GM21619 (cell line): ENCODE data around the gene DDR2.

Source experiments
- ATAC-seq: cut with Tn5 transposase; IDR thresholded peaks from one replicate; pipeline ENCODE4 v1.9.1; 2021; ENCODE audit not compliant: unreplicated experiment

The DDR2 gene

DNA sequence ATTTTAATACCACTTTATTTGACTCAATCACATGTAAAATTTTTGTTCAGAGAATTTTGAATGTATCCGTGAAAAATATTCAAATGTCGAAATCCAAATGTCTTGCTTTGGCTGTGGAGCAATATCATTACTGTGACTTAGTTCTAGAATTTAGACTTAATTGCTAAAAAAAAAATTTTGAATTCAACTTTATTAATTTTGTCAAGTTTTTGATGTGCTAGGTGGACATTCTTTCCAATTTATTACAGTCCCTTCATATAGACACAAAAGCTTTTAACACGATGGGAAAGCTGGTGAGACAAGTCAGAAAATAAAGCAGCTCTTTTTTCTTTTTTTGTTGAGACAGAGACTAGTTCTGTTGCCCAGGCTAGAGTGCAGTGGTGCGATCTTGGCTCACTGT, 62.6 kb downstream of the DDR2 start:
- no peak for ATAC-seq

DNA sequence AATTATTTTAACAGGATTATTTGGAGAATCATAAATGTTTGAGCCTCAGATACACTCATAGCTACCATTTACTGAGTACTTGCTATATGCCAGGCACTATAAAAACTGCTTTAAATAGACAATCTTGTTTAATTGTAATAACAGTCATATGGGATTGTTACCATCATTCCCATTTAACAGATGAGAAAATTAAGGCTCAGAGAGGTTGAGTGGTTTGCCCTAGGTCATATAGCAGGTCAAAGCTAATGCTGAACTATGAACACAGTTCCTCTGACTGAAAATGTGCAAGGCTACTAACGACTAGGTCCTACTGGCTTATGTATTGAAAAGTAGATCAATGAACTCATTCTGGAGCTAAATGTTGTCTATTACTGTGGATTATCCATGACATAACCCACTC, 63.4 kb downstream of the DDR2 start:
- no peak for ATAC-seq

GRCh38 chr1:162696286-162696862, 64.1 kb downstream of the DDR2 start:
- ATAC-seq = no peak

DNA sequence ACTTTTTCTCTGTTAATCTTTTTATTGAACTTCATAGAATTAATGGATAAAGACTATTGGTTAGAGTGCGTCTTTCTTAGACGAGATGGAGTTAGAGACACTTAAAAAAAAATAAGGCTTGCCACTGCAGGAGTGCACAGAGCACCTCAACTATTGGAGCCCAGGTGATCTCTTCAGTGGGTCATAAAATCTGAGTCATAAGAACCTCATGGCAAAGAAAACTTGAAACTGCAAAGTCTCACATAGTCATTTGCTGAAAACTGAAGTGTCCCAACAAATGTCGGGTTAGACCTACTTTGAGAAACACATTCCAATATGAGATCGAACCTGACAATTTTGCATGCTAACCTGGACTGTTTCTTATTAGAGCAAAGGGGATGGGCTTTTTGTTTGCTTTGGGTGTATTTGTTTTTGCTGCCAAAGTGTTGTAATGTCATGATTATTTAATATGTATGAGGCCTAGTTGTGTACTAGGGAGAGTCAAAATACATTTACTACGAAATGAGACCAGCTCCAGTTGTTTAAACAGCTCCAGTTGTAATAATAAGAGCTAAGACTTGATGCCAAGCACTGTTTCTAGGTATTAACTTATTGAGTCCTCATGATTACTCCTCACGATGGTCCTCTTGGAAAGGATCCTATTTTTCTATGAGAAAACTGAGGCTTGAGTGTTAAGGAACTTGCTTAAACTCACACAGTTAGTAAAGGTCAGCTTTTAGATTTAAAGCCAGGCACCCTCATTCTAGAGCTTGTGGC, 65.1 kb downstream of the DDR2 start:
- ATAC-seq = no peak

GRCh38 chr1:162699366-162699765, 67.1 kb downstream of the DDR2 start:
- no peak for ATAC-seq

GRCh38 chr1:162700131-162700530, 67.9 kb downstream of the DDR2 start:
- ATAC-seq = no peak

- ATAC-seq = peak; percentile 47
Measured at GRCh38 chr1:162701286-162701685, 69.0 kb downstream of the DDR2 start.

GRCh38 chr1:162702628-162703027, 70.4 kb downstream of the DDR2 start:
- no peak for ATAC-seq

- ATAC-seq = no peak
Measured at GRCh38 chr1:162703708-162704107, 71.4 kb downstream of the DDR2 start.

GRCh38 chr1:162704673-162705424, 72.6 kb downstream of the DDR2 start:
- no peak for ATAC-seq

GRCh38 chr1:162706003-162706402, 73.7 kb downstream of the DDR2 start:
- ATAC-seq = no peak

DNA sequence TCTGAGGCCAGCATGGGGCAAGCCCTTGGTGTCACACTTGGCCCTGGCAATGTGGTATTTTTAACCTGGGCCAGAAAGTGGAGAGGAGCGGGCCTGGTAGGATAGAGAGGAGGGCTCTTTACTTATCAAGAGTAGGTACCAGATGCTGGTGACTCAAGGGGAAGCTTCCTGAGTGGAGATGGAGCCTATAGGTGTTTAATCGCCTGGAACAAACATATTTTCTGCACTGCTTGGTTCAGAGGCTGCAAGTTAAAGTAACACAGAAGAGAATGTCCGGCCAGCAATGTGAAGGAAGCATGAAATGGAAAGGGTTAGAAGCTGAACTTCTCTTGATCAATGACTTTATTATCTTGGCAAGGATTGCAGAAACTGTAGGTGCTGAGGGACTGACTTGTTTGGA, 74.3 kb downstream of the DDR2 start:
- no peak for ATAC-seq

- no peak for ATAC-seq
Measured at GRCh38 chr1:162708286-162708685, 76.0 kb downstream of the DDR2 start.

GRCh38 chr1:162709132-162709860, 77.0 kb downstream of the DDR2 start:
- no peak for ATAC-seq

DNA sequence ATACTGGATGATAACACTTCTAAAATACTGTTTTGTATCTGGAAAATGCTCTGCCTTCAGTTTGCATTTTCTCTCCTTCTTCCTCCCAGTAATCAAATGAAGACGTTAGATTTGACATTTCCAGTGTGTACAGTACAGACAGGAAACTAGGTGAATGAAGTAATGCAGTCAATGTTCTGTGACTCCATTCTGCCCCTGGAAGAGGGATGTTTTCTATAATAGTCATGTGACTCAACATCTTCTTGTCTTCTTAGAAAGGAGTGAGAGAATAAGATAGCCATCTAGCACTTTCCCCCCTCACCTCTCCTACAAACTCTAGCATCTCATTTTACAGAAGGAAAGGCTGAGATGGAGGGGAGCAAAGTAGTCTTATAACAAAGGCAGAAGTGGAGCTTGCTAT, 77.6 kb downstream of the DDR2 start:
- ATAC-seq = no peak

GRCh38 chr1:162710345-162710744, 78.1 kb downstream of the DDR2 start:
- ATAC-seq = no peak

- ATAC-seq = no peak
Measured at GRCh38 chr1:162710780-162711465, 78.7 kb downstream of the DDR2 start.

DNA sequence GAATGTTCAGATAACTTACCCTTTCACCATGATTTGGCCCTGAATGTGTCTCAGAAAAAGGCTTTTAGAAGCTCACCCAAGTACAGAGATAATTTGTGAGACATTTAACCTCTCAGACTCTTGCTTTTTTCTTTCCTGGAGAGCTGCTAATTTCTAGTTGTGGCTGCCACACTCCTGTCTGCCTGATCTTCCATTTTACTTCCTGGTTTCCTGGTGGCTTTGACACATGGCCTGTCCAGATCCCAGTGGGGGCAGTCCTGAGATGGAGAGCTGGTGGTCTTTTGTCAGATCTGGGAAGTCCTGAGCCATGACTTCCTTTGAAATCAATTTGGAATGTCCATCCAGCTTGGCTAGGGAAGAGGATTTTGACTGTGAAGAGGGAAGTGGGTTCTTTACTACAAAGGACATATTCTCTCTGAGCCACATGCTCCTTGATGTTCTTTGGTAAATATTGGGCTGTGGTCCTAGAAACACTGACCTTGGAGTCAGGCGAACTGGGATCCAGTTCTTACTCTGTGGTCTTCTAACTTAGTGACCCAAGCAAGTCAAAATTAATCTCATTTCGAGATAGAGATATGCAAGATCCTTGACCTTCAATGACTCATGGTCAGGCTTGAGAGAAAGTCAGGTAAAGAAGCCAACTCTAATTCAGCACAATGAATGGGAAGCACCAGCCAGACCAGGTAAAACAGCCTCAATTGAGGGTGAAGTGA, 80.2 kb downstream of the DDR2 start:
- ATAC-seq = no peak

- ATAC-seq = no peak
Measured at GRCh38 chr1:162716123-162716522, 83.9 kb downstream of the DDR2 start.

- no peak for ATAC-seq
Measured at GRCh38 chr1:162716552-162716951, 84.3 kb downstream of the DDR2 start.
